GM20431 (cell line): ENCODE measurements around the gene ZNF280A.
"Not testable (repeated sequence)": the region's sequence is repeated elsewhere in the genome, so short reads cannot be mapped to it uniquely, and the experiment has no call there.

ENCODE experiments used
- in situ Hi-C: fragments of 300-500 bp; cut with MseI, MboI; formaldehyde crosslinking; loops from one replicate; pipeline ENCODE4 v1.15.0; 2020; ENCODE audit warnings: low sequenced_read_pairs; ENCODE audit not compliant: unreplicated experiment

Gene ZNF280A

DNA sequence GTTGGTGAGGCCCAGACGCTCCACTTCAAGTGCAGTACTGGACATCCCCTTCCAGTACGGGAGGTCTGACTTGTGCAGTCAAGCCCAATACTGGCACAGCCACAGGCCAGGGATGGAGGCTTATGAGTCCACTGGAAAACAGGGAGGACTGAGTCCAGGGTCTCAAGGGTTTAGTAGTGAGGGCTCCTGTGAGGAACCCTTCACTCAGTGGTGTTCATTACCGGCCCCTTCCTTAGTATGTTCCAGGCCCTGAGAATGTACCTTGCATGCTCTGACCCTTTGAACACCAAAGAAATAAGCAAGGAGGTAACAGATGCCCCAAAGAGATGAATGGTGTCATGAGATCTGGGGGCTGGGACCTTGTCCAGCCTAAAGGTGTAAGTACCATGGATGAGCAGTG is 27.2 kb upstream of the ZNF280A start:
- in situ Hi-C loops, result no loop called here

DNA sequence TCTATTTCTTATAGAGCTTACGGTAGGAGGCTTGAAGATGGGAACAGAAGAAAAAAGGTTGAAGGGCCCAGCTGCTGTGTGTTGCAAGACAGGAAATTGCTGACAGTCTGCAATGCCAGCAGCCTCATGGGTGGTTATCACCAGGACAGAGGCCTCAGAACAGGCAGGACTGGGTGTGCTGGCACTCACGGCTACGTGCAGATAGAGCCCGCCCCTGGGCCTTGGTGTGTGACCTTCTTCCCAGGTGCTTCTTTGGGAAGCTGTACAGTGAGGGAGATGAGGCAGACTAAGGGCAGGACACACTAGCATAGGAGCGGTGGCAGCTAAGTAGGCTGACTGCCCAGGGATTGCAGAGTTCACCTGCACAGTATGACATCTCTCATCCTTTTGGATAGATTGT is 26.4 kb upstream of the ZNF280A start:
- in situ Hi-C loops, result no loop called here

DNA sequence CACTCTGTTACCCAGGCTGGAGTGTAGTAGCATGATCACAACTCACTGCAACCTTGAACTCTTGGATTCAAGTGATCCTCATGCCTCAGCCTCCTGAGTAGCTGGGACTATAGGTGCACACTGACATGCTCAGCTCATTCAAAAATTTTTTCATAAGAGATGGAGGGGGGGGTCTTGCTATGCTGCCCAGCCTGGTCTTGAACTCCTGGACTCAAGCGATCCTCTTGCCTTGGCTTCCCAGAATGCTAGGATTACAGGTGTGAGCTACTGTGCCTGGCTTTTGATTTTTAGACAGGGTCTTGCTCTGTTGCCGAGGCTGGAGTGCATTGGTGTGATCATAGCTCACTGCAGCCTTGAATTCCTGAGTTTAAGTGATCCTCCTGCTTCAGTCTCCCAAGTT is 25.0 kb upstream of the ZNF280A start:
- in situ Hi-C loops, result no loop called here

DNA sequence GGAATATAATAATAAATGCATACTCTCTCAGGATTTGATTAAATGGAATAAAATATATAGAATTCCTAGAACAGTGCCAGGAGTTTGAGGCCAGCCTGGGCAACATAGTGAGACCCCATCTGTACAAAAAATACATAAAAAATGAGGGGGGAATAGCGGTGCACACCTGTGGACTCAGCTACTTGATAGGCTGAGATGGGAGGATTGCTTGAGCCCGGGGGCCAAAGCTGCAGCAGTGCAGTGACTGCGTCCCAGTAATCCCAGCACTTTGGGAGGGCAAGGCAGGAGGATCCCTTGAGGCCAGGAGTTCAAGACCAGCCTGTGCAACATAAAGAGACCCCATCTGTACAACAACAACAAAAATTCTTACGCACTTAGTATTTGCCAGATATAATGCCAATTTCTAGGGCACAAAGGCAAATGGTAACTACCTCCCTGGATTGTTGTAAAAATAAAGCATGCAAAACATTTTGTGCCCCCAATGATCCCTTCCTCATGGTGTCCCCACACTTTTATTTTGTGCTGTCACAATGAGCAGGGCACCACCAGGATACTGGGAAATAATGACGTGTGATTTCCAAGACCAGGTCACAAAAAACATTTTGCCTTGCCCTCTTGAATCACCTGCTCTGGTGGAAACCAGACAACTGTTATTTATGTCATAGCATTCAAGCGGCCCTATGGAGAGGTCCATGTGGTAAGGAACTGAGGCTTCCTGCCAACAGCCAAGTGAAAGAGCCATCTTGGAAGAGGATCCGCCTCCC is 18.3 kb upstream of the ZNF280A start:
- in situ Hi-C loops, result no loop called here

DNA sequence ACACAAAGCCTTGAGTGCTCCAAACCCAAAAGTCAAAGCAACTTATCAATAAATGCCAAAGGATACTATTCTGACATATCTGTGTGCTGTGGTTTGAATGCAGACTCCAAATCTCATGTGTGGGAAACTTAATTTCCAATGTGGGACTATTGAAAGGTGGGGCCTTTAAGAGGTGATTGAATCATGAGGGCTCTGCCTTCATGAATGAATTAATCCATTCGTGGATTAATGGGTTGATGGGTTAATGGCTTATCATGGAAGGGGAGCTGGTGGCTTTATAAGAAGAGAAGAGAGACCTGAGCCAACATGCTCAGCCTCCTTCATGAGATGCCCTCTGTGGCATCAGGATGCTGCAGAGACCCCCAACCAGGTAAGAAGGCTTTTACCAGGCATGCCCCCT is 16.8 kb upstream of the ZNF280A start:
- in situ Hi-C loops, result no loop called here

DNA sequence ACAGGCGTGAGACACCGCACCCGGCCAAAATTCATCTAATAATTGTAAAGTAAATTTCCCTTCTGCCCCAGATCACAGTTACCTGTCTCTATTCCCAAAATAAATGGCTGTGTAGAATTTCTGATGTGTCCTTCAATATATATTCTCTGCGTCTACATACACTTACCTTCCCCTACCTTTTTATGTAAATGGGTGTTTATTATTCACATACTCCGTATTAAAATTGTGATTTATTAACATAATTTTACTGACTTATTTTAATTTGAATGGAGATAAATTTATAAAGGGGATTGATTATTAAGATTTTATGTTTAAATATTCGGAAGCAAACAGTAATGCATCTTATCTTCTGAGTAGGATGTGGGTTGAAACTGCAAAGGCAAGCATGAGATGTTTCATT is 16.4 kb upstream of the ZNF280A start:
- in situ Hi-C loops, result no loop called here

DNA sequence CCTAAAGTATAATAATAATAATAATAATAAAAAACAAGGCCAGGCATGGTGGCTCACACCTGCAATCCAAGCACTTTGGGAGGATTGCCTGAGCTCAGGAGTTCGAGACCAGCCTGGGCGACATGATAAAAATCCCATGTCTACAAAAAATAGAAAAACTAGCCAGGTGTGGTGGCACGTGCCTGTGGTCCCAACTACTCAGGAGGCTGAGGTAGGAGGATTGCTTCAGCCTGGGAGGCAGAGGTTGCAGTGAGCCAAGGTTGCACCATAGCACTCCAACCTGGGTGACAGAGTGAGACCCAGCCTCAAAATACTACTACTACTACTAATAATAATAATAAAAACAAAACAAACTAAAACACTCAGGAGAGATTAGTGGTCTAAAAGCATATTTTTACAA is 15.6 kb upstream of the ZNF280A start:
- in situ Hi-C loops, result no loop called here

DNA sequence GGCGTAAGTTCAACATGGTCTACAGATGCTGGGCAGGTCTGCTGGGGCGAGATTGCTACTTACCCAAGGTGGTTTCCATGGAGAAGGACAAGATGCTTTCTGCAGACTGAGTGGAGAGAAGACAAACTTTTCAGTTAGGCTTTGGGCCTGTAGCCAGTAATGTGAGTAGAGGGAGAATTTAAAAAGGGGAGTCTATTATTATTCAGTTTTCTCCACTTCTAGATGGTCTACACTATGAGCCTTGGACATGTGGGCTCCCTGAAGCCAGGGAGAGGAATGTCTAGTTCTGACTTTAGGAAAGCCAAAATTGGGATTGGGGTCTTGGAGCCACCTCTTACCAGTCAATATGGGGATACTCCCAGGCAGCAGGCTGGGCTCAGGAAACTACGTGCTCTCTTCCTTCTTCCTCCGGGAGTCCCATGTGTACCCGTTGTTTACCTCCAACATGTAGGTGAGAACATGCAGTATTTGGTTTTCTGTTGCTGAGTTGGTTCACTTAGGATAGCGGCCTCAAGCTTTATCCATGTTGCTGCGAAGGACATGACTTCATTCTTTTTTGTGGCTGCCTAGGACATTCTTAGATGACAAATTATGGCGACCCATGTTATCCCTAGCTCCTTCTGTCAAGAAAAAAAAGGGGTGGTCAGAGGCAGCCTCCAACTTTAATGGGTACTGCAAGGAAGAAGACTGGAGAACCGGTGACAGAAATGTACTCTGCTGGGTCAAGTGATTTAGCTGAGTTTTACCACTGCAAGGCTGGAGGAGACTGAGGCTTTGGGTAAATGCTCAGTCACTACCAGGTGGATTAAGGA is 14.7 kb upstream of the ZNF280A start:
- in situ Hi-C loops, result no loop called here

DNA sequence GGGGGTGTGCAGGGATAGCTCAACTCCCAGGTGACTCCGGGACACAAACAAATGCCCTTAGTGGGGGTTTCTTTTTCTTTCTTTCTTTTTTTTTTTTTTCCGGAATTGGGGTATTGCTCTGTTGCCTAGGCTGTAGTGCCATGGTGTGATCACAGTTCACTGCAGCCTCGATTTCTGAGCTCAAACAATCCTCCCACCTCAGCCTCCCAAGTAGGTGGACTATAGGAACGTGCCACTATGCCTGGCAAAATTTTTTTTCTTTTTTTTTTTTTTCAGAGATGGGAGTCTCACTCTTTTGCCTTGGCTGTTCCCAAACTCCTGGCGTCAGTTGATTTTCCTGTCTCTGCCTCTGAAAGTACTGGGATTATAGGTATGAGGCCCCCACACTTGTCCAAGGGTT is 13.8 kb upstream of the ZNF280A start:
- in situ Hi-C loops, result no loop called here

DNA sequence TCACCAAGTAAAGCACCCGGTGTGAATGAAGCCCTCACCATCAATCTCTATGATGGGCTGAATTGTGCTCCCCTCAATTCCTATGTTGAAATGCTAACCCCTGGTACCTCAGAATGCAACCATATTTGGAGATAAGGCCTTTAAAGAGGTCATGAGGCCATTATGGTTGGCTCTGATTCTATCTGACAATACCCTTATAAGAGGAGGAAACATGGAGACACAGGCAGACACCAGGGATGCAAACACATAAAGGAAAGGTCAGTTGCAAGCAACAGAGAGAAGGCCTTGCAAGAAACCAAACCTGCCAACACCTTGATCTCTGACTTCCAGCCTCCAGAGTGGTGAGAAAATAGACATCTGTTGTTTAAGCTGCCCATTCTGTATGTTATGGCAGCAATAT is 13.3 kb upstream of the ZNF280A start:
- in situ Hi-C loops, result no loop called here

DNA sequence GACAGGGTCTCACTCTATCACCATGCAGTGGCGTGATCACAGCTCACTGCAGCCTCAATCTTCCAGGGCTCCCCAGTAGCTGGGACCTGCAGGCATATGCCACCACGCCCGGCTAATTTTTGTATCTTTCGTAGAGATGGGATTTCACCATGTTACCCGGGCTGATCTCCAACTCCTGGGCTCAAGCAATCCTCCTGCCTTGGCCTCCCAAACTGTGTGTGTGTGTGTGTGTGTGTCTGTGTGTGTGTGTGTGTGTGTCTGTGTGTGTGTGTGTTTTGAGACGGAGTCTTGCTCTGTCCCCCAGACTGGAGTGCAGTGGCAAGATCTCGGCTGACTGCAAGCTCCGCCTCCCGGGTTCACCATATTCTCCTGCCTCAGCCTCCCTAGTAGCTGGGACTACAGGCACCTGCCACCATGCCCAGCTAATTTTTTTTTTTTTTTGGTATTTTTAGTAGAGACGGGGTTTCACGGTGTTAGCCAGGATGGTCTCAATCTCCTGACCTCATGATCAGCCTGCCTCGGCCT is 12.5 kb upstream of the ZNF280A start:
- in situ Hi-C loops, result not testable (repeated sequence)

DNA sequence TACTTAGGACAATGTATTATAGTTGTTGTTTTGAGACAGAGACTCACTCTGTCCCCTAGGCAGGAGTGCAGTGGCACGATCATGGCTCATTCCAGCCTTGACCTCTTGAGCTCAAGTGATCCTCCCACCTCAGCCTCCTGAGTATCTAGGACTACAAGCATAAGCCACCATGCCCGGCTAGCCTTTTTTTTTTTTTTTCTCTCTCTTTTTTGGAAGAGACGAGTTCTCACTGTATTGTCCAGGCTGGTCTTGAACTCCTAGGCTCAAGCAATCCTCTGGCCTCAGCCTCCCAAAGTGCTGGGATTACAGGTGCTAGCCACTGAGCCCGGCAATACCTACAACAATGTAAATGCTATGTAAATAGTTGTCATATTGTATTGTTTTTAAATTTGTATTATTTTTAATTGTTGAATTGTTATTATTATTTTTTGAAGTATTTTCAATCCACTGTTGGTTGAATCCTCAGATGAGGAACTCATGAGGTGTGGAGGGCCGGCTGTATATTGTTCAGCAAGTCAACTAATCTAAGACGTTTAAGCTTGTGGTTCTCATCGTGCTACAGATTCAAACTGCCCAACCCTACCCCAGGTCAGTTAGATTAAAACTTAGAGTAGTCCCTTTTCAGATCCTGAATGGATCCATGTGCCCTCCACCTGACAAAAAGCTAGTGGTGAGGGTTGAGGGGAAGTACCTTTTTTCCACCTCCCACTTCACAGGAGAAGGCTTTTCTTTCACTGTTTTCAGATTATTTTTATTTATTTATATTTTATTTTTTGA is 11.9 kb upstream of the ZNF280A start:
- in situ Hi-C loops, result no loop called here

DNA sequence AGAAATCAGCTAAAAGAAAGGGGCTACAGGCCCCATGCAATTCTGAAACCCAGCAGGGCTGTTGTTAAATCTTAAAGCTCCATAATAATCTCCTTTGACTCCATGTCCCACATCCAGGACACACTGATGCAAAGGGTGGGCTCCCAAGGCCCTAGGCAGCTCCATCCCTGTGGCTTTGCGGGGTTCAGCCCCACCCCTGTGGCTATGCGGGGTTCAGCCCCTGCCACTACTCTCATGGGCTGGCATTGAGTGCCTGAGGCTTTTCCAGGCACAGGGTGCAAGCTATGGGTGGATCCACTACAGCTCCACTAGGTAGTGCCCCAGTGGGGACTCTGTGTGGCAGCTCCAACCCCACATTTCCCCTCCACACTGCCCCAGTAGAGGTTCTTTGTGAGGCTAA is 8.7 kb upstream of the ZNF280A start:
- in situ Hi-C loops, result no loop called here

DNA sequence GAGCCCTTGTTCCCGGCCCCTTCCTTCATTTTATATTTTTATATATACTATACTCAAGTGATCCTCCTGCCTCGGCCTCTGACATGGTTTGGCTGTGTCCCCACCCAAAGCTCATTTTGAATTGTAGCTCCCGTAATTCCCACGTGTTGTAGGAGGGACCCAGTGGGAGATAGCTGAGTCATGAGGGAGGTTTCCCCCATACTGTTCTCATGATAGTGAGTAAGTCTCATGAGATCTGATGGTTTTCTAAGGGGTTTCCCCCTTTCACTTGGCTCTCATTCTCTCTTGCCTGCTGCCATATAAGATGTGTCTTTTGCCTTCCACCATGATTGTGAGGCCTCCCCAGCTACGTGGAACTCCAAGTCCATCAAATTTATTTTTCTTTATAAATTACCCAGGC is 7.2 kb upstream of the ZNF280A start:
- in situ Hi-C loops, result no loop called here

DNA sequence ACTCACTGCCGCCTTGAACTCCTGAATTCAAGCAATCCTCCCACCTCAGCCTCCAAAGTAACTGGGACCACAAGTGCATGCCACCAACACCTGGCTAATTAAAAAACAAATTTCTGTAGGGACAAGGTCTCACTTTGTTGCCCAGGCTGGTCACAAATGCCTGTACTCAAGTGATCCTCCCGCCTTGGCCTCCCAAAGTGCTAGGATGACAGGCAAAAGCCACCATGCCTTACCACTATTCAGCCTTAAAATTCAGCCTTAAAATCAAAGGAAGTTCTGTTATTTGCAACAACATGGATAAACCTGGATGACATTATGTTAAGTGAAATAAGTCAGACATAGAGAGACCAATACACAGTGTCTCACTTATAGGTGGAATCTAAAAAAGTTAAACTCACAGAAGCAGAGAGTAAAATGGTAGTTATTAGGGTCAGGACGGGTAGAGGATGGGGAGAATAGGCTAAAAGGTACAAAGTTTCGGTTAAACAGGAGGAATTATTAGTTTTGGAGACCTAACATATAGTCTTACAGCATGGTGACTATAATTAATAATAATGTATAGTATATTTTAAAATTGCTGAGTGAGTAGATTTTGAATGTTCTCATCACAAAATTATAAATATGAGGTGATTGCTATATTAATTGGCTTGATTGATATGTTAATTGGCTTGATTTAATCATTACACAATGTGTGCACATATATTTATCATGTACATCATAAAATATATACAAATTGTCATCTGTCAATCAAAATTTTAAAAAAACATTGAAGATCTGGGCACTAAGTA is 6.2 kb upstream of the ZNF280A start:
- in situ Hi-C loops, result no loop called here

DNA sequence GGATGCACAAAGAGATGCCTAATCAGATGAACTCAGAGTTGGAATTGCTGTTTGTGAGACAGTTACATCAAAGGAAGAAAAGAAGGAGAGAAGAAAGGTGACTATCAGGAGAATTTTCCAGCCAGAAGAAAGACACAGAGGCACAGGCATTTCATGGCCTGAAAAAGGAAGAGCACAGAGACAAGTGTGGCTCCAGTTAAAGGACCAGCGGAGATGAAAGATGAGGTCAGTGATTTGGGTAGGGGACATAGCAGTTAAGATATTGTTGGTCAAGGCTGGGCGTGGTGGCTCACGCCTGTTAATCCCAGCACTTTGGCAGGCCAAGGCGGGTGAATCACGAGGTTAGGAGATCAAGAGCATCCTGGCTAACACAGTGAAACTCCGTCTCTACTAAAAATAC is 3.4 kb upstream of the ZNF280A start:
- in situ Hi-C loops, result no loop called here

DNA sequence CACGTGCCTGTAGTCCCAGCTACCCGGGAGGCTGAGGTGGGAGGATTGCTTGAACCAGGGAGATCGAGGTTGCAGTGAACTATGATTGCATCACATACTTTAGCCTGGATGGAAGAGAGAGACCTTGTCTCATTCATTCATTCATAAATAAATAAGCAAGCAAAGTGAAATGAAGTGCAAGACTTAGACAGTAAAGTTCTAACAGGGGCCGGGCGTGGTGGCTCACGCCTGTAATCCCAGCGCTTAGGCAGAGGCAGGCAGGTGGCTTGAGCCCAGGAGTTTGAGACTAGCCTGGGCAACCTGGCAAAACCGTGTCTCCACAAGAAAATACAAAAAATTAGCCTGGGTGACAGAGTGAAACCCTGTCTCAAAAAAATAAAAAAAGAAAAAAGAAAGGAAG is 1.6 kb upstream of the ZNF280A start:
- in situ Hi-C loops, result no loop called here

DNA sequence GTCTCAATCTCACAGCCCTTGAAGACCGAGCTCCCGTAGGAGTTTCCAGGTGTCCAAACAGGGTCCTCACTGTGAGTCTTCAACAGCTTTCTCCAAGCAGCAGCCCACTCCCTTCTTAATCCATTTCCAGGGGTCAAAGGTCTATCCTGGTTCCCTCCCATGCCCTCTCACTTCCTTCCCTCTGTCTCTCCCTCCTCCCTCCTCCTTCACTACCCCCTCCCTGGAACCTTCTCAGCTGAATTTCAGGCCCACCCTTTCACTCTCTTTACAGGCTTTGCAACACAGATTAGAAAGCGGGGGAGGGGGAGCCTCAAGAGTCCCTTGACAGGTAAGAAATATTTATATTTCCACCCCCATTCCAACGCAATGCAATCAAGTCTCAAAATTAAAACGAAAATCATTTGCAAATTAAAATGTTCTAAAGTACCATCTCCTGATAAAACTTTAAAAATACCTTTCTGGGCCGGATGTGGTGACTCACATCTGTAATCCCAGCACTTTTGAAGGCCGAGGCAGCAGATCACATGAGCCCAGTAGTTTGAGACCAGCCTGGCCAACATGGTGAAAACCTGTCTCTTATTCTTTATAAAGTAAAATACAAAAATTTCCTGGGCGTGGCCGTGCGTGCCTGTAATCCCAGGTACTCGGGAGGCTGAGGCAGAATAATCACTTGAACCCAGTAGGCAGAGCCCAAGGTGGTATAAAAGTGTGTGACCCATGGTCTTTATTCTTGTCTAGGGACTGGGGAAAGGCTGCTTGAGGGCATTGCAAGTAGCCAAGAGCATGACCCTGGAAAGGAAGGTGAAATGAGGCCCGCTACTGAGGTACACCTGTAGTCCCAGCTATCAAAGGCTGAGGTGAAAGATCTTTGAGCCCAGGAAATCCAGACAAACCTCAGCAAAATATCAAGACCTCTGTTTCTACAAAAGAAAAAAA is 865 bp upstream of the ZNF280A start:
- in situ Hi-C loops, result no loop called here

DNA sequence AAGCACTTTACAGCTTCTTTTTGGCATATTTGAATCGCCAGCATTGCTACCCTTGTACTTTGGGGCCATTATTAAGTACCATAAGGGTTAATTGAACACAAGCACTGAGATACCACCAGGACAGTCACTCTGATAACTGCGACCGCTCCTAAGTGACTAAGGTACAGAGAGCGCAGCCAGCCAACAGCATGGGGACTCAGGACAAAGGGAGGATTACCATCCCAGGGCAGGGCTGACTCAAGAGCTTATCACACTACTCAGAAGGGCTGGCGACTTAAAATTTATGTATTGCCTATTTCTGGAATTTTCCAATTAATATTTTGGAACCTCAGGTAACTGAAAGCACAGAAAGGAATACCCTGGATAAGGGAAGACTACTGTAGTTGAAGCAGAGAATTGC is 479 bp downstream of the ZNF280A start:
- in situ Hi-C loops, result no loop called here
